HepG2 (cell line): ENCODE measurements around the gene SYNGR2. TPM values are rescaled to one million over a fixed set of nuclear protein-coding genes. Genes with fewer than 3 reads are reported as not detected.
A peak's percentile ranks its signal among the peaks of the same experiment; 100 is the strongest.

ENCODE experiments used
- ATF6 ChIP-seq: sonication (generic); formaldehyde crosslinking; conservative IDR thresholded peaks from 2 replicates; pipeline ENCODE4 v1.4.0; 2020; ENCODE audit warnings: missing genetic modification reagents
- BCL3 ChIP-seq: sonication (generic); formaldehyde crosslinking; IDR thresholded peaks from 2 replicates; pipeline ENCODE4 v1.5.1; 2020; ENCODE audit warnings: mild to moderate bottlenecking, missing genetic modification reagents, moderate library complexity
- GABPB1 ChIP-seq: IDR thresholded peaks from 2 replicates; pipeline ENCODE4 v1.6.1; 2016; ENCODE audit warnings: mild to moderate bottlenecking, missing genetic modification reagents, moderate library complexity, missing compliant biosample characterization
- SKIL ChIP-seq: sonication (generic); formaldehyde crosslinking; IDR thresholded peaks from 2 replicates; pipeline ENCODE4 v1.8.0; 2022; ENCODE audit warnings: missing genetic modification reagents, mild to moderate bottlenecking, moderate library complexity, borderline replicate concordance
- ZBTB38 ChIP-seq: sonication (generic); formaldehyde crosslinking; IDR thresholded peaks from 2 replicates; pipeline ENCODE4 v1.5.1; 2020; ENCODE audit warnings: mild to moderate bottlenecking, missing genetic modification reagents
- ZNF646 ChIP-seq: sonication (generic); formaldehyde crosslinking; IDR thresholded peaks from 2 replicates; pipeline ENCODE4 v1.9.0; 2021; ENCODE audit warnings: mild to moderate bottlenecking, missing genetic modification reagents
- ZNF7 ChIP-seq: IDR thresholded peaks from 2 replicates; pipeline ENCODE4 v1.6.1; 2016; ENCODE audit warnings: missing biosample characterization, missing genetic modification reagents
- ZNF770 ChIP-seq: sonication (generic); formaldehyde crosslinking; IDR thresholded peaks from 2 replicates; pipeline ENCODE4 v1.5.0; 2020; ENCODE audit warnings: mild to moderate bottlenecking, missing genetic modification reagents
- polyA plus RNA-seq, 8 experiments: library from polyadenylated mRNA; depleted of rRNA in 3 of 8; stranded (reverse) in 7 of 8; unstranded in 1 of 8; fragments of >200 nt; fragmentation: Illumina TruSeq in 4 of 8; extraction: Trizol in 4 of 8; gene quantifications; 2 replicates each; pipeline versions ENCODE4 v1.2.1 to v1.2.3, GENCODE V29; 2011 to 2016; ENCODE audit warnings: low read depth in 4 of 8, missing spikeins in 1 of 8, mixed read lengths in 1 of 8; ENCODE audit not compliant: insufficient read depth in 1 of 8
- total RNA-seq, 5 experiments: library from RNA; depleted of rRNA; stranded (reverse); fragments of >200 nt; fragmentation: Illumina TruSeq; extraction: Trizol; gene quantifications; 2 replicates each; pipeline ENCODE4 v1.2.3, GENCODE V29; 2016; ENCODE audit warnings: low read depth in 1 of 5

The SYNGR2 gene
- total and polyA plus RNA-seq, 2 of the 13 experiments (the other 11 are each of a cell fraction or from before 2014, with no cell fraction given) = 46.7 to 170 TPM

GRCh38 chr17:78144736-78145641 is 23.4 kb upstream of the SYNGR2 start (continued):
- TF ChIP-seq ZNF770 (CRISPR knock-in tag) = peak; percentile 81
- no peak for TF ChIP-seq ZBTB38 (CRISPR knock-in tag)
- peak; percentile 62; the same call in 1 of the 2 replicates for TF ChIP-seq GABPB1 (CRISPR knock-in tag)
- 0 out of 2 replicates have a peak, but pooled peaks have one; percentile 37 for TF ChIP-seq ZNF646 (CRISPR knock-in tag)
- peak; percentile 93 for TF ChIP-seq BCL3 (CRISPR knock-in tag)
- TF ChIP-seq ATF6 (CRISPR knock-in tag) = 0 out of 2 replicates have a peak, but pooled peaks have one; percentile 15
- no peak for TF ChIP-seq ZNF7
- TF ChIP-seq SKIL (CRISPR knock-in tag) = no peak; the same call in 1 of the 2 replicates
